HEK293 (cell line): ENCODE data around the gene NIT1.

Experiments
- GFI1B ChIP-seq: fragments of 450-650 bp; formaldehyde crosslinking; IDR thresholded peaks from 2 replicates; pipeline ENCODE4 v1.5.1; 2016; ENCODE audit warnings: missing biosample characterization, missing genetic modification characterization
- KLF10 ChIP-seq: fragments of 450-650 bp; IDR thresholded peaks from 2 replicates; pipeline ENCODE4 v1.5.1; 2018; ENCODE audit warnings: missing biosample characterization, mild to moderate bottlenecking, missing genetic modification characterization
- KLF8 ChIP-seq: fragments of 450-650 bp; formaldehyde crosslinking; IDR thresholded peaks from 2 replicates; pipeline ENCODE4 v1.5.1; 2016; ENCODE audit warnings: missing biosample characterization, missing genetic modification characterization
- KLF9 ChIP-seq: fragments of 450-650 bp; formaldehyde crosslinking; IDR thresholded peaks from 2 replicates; pipeline ENCODE4 v1.5.1; 2016; ENCODE audit warnings: missing biosample characterization, missing genetic modification characterization, low read depth
- MYNN ChIP-seq: fragments of 450-650 bp; formaldehyde crosslinking; IDR thresholded peaks from 2 replicates; pipeline ENCODE4 v1.5.1; 2016; ENCODE audit warnings: missing biosample characterization, missing genetic modification characterization, borderline replicate concordance
- PRDM10 ChIP-seq: fragments of 450-650 bp; formaldehyde crosslinking; IDR thresholded peaks from 2 replicates; pipeline ENCODE4 v1.5.1; 2016; ENCODE audit warnings: missing biosample characterization, missing genetic modification characterization
- SETDB1 ChIP-seq: IDR thresholded peaks from one replicate; pipeline ENCODE4 v1.6.1; 2017; ENCODE audit warnings: mild to moderate bottlenecking, low read length, moderate library complexity, mixed read lengths; ENCODE audit not compliant: insufficient read length
- ZBTB26 ChIP-seq: fragments of 450-650 bp; formaldehyde crosslinking; optimal IDR thresholded peaks from 2 replicates; pipeline ENCODE3; 2016; ENCODE audit warnings: missing biosample characterization, mild to moderate bottlenecking, missing genetic modification characterization
- ZNF175 ChIP-seq: fragments of 450-650 bp; formaldehyde crosslinking; IDR thresholded peaks from 2 replicates; pipeline ENCODE4 v1.5.1; 2016; ENCODE audit warnings: missing biosample characterization, missing genetic modification characterization
- ZNF2 ChIP-seq: fragments of 450-650 bp; formaldehyde crosslinking; IDR thresholded peaks from 2 replicates; pipeline ENCODE4 v1.5.1; 2016; ENCODE audit warnings: missing biosample characterization, missing genetic modification characterization
- ZNF223 ChIP-seq: fragments of 450-650 bp; formaldehyde crosslinking; IDR thresholded peaks from 2 replicates; pipeline ENCODE4 v1.5.1; 2016; ENCODE audit warnings: missing biosample characterization, missing genetic modification characterization
- ZNF311 ChIP-seq: fragments of 450-650 bp; formaldehyde crosslinking; IDR thresholded peaks from 2 replicates; pipeline ENCODE4 v1.5.1; 2017; ENCODE audit warnings: missing biosample characterization, missing genetic modification characterization, borderline replicate concordance
- ZNF394 ChIP-seq: fragments of 450-650 bp; formaldehyde crosslinking; IDR thresholded peaks from 2 replicates; pipeline ENCODE4 v1.5.1; 2016; ENCODE audit warnings: missing biosample characterization, missing genetic modification characterization, mild to moderate bottlenecking, moderate library complexity, borderline replicate concordance
- ZNF426 ChIP-seq: fragments of 450-650 bp; formaldehyde crosslinking; IDR thresholded peaks from 2 replicates; pipeline ENCODE4 v1.5.1; 2017; ENCODE audit warnings: missing biosample characterization, missing genetic modification characterization, mild to moderate bottlenecking, inconsistent platforms, moderate library complexity
- ZNF571 ChIP-seq: fragments of 450-650 bp; formaldehyde crosslinking; IDR thresholded peaks from 2 replicates; pipeline ENCODE4 v1.5.0; 2017; ENCODE audit warnings: missing biosample characterization, missing genetic modification characterization
- ZNF600 ChIP-seq: fragments of 450-650 bp; formaldehyde crosslinking; IDR thresholded peaks from 2 replicates; pipeline ENCODE4 v1.5.1; 2016; ENCODE audit warnings: missing biosample characterization, missing genetic modification characterization
- ZNF658 ChIP-seq: fragments of 450-650 bp; formaldehyde crosslinking; IDR thresholded peaks from 2 replicates; pipeline ENCODE4; 2016; ENCODE audit warnings: missing biosample characterization, missing genetic modification characterization
- ZNF670 ChIP-seq: fragments of 450-650 bp; formaldehyde crosslinking; IDR thresholded peaks from 2 replicates; pipeline ENCODE4 v1.5.1; 2016; ENCODE audit warnings: missing biosample characterization, missing genetic modification characterization, low read depth
- ZNF677 ChIP-seq: fragments of 450-650 bp; IDR thresholded peaks from 2 replicates; pipeline ENCODE4 v1.5.0; 2018; ENCODE audit warnings: missing biosample characterization, mild to moderate bottlenecking, missing genetic modification characterization, moderate library complexity
- ZNF692 ChIP-seq: fragments of 450-650 bp; formaldehyde crosslinking; IDR thresholded peaks from 2 replicates; pipeline ENCODE4 v1.5.1; 2016; ENCODE audit warnings: missing biosample characterization, missing genetic modification characterization
- ZNF830 ChIP-seq: fragments of 450-650 bp; IDR thresholded peaks from 2 replicates; pipeline ENCODE4 v1.5.0; 2018; ENCODE audit warnings: missing biosample characterization, missing genetic modification characterization, low read depth, mild to moderate bottlenecking, moderate library complexity
- ZSCAN16 ChIP-seq: fragments of 450-650 bp; formaldehyde crosslinking; IDR thresholded peaks from 2 replicates; pipeline ENCODE4 v1.5.1; 2016; ENCODE audit warnings: missing biosample characterization, missing genetic modification characterization
- TF ChIP-seq, protein P1 (sequence below): fragments of 450-650 bp; formaldehyde crosslinking; IDR thresholded peaks from 2 replicates; pipeline ENCODE4 v1.5.1; 2016; ENCODE audit warnings: missing biosample characterization, missing genetic modification characterization
- TF ChIP-seq, protein P2 (sequence below): fragments of 450-650 bp; formaldehyde crosslinking; IDR thresholded peaks from 2 replicates; pipeline ENCODE4; 2016; ENCODE audit warnings: missing biosample characterization, missing genetic modification characterization
- TF ChIP-seq, protein P3 (sequence below): fragments of 450-650 bp; formaldehyde crosslinking; IDR thresholded peaks from 2 replicates; pipeline ENCODE4 v1.5.1; 2016; ENCODE audit warnings: missing biosample characterization, missing genetic modification characterization
- TF ChIP-seq, protein P4 (sequence below): fragments of 450-650 bp; formaldehyde crosslinking; IDR thresholded peaks from 2 replicates; pipeline ENCODE4 v1.5.1; 2017; ENCODE audit warnings: missing biosample characterization, missing genetic modification characterization

The NIT1 gene

GRCh38 chr1:161159087-161159912, 41.4 kb downstream of the NIT1 start, which contains the start of gene USP21 (continued):
- TF ChIP-seq ZNF175 (tag by site-specific recombination) (no peak), KLF9 (tag by site-specific recombination) (peak; percentile 50; the same call in 1 of the 2 replicates), ZNF670 (no peak), ZNF2 (tag by site-specific recombination) (0 out of 2 replicates have a peak, but pooled peaks have one; percentile 67), MYNN (tag by site-specific recombination) (no peak), ZNF426 (tag by site-specific recombination) (no peak), GFI1B (tag by site-specific recombination) (no peak), ZNF600 (tag by site-specific recombination) (peak; percentile 77), ZNF677 (tag by site-specific recombination) (no peak), ZNF692 (peak; percentile 83), SETDB1 (no peak), ZNF571 (tag by site-specific recombination) (no peak), ZNF223 (no peak), KLF10 (0 out of 2 replicates have a peak, but pooled peaks have one; percentile 46), KLF8 (tag by site-specific recombination) (peak; percentile 65; the same call in 1 of the 2 replicates), ZNF394 (tag by site-specific recombination) (peak; percentile 37; the same call in 1 of the 2 replicates), ZBTB26 (peak; percentile 43), PRDM10 (tag by site-specific recombination) (no peak), ZNF830 (no peak), ZNF311 (tag by site-specific recombination) (no peak), ZSCAN16 (tag by site-specific recombination) (no peak), ZNF658 (tag by site-specific recombination) (no peak)
- TF ChIP-seq, protein P1, sequence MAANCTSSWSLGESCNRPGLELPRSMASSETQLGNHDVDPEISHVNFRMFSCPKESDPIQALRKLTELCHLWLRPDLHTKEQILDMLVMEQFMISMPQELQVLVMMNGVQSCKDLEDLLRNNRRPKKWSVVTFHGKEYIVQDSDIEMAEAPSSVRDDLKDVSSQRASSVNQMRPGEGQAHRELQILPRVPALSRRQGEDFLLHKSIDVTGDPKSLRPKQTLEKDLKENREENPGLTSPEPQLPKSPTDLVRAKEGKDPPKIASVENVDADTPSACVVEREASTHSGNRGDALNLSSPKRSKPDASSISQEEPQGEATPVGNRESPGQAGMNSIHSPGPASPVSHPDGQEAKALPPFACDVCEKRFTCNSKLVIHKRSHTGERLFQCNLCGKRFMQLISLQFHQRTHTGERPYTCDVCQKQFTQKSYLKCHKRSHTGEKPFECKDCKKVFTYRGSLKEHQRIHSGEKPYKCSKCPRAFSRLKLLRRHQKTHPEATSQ (tag by site-specific recombination), result no peak
- TF ChIP-seq, protein P2, sequence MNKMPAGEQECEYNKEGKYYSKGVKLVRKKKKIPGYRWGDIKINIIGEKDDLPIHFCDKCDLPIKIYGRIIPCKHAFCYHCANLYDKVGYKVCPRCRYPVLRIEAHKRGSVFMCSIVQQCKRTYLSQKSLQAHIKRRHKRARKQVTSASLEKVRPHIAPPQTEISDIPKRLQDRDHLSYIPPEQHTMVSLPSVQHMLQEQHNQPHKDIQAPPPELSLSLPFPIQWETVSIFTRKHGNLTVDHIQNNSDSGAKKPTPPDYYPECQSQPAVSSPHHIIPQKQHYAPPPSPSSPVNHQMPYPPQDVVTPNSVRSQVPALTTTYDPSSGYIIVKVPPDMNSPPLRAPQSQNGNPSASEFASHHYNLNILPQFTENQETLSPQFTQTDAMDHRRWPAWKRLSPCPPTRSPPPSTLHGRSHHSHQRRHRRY (tag by site-specific recombination), result no peak
- TF ChIP-seq, protein P3, sequence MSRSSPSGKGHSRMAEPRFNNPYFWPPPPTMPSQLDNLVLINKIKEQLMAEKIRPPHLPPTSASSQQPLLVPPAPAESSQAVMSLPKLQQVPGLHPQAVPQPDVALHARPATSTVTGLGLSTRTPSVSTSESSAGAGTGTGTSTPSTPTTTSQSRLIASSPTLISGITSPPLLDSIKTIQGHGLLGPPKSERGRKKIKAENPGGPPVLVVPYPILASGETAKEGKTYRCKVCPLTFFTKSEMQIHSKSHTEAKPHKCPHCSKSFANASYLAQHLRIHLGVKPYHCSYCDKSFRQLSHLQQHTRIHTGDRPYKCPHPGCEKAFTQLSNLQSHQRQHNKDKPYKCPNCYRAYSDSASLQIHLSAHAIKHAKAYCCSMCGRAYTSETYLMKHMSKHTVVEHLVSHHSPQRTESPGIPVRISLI, result no peak
- TF ChIP-seq, protein P4, sequence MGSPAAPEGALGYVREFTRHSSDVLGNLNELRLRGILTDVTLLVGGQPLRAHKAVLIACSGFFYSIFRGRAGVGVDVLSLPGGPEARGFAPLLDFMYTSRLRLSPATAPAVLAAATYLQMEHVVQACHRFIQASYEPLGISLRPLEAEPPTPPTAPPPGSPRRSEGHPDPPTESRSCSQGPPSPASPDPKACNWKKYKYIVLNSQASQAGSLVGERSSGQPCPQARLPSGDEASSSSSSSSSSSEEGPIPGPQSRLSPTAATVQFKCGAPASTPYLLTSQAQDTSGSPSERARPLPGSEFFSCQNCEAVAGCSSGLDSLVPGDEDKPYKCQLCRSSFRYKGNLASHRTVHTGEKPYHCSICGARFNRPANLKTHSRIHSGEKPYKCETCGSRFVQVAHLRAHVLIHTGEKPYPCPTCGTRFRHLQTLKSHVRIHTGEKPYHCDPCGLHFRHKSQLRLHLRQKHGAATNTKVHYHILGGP, result no peak
